Activated CD4-positive, alpha-beta T cell treated with anti-CD3 and anti-CD28 coated beads, Interleukin-10, Interleukin-2, amounts not matched to agents 100 ng/mL and 50 ng/mL, durations not matched to agents 16 hours and 8 hours (primary cell): ENCODE measurements around the gene SSU72.
A peak's percentile ranks its signal among the peaks of the same experiment; 100 is the strongest.

Experiments
- DNase-seq: peaks from one replicate; pipeline ENCODE4 v3.0.0-alpha.2; 2020

SSU72 gene

GRCh38 chr1:1574721-1575537, at the start of gene SSU72:
SSU72 (minus strand) TSS chr1:1574863; CDS start chr1:1574557, 306 bp downstream.
- DNase-seq = peak; percentile 94

DNA sequence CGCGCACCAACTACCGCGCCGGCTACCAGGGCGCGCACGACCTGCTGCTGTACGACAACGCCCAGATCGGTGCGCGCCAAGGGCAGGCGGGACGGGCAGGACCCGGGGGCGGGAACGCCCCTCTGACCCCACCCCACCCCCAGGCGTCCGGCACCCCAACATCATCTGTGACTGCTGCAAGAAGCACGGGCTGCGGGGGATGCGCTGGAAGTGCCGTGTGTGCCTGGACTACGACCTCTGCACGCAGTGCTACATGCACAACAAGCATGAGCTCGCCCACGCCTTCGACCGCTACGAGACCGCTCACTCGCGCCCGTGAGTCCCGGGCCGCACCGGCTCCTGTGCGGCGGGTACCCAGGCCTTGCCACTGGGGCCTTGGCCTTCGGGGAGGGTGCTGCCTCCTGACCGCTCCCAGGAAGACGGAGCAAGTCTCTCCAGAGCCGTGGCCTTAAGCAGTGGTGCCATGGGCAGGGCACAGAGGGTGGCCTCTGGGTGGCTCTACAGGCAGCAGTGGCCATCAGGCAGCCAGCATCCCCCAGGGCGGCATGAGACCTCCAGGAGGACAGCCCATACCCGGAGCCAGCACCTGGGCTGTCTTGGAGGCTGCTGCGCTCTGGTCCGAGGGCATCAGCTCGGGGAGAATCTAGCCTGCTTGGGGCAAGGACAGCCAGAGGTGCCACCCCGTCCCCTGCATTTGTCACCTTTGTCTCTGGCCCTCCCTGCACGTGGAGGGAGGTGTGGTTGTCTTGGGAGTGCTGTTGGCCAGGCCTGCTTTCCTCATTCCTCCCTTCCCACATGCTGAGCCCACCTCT, 49.2 kb upstream of the SSU72 start:
- DNase-seq = no peak

DNA sequence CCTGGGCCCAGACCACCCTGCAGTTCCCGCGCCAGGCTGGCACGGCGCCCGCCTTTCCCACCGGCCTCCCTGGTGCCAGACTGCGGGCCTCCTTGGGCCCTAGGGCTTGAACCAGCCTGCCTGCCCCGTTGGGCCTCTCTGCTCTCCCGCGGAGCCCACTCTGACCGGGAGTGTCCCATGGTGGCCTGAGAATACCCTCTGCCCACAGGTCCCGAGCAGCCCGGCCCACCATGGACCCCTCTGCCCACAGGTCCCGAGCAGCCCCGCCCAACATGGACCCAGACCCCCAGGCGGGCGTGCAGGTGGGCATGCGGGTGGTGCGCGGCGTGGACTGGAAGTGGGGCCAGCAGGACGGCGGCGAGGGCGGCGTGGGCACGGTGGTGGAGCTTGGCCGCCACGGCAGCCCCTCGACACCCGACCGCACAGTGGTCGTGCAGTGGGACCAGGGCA, 48.5 kb upstream of the SSU72 start:
- no peak for DNase-seq

DNA sequence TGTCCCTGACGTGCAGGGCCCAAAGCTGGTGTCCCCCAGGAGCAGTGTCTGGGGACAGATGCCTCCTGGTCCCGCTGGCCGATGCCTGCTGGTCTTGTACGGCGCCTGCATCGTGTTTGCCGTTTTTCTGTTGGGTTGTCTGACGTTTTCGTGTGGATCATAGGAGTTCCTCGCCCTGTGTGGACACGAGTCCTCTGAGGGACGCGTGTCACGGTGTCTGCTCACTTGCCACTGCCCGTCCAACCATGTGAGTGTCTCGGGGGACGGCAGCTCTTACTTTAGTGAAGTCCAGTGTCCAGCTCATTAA, 48.1 kb upstream of the SSU72 start:
- DNase-seq = no peak

DNA sequence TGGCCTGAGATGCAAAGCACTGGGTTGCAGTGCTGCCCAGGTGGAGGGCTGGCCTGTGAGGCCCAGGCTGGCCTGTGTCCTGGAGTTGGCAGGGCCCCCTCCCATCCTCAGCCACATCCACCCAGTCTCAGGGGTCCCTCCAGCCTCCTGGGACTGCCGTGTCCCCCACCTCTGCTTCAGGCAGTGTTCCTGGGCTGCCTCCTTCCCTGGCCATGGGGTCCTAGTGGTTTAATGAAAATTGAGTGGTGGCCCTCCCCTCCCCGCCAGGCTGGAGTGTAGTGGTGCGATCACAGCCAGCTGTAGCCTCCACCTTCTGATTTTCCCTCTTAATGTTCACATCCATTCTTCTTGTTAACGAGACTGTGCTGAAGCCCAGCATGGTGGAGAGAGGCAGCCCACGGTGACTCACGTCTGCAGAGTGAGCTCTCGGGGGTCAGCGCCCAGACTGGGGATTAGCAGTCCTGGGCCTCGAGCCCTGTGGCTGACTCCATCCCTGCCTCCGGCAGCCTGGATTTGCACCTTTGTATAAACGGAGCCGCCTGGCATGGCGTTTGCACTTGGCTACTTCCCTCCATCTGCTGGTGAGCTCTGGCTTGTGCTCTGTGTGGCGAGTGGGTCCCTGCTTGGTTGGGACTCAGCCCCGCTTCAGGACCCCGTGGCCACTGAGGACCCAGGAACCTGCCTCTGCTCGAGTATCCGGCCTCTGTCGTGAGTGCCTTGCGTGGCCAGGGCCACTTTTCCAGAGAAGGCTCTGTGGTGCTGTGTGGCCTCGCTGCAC, 47.5 kb upstream of the SSU72 start:
- DNase-seq = no peak

- DNase-seq = no peak
These were observed 46.7 kb upstream of the SSU72 start for GRCh38 chr1:1621173-1622009.

DNA sequence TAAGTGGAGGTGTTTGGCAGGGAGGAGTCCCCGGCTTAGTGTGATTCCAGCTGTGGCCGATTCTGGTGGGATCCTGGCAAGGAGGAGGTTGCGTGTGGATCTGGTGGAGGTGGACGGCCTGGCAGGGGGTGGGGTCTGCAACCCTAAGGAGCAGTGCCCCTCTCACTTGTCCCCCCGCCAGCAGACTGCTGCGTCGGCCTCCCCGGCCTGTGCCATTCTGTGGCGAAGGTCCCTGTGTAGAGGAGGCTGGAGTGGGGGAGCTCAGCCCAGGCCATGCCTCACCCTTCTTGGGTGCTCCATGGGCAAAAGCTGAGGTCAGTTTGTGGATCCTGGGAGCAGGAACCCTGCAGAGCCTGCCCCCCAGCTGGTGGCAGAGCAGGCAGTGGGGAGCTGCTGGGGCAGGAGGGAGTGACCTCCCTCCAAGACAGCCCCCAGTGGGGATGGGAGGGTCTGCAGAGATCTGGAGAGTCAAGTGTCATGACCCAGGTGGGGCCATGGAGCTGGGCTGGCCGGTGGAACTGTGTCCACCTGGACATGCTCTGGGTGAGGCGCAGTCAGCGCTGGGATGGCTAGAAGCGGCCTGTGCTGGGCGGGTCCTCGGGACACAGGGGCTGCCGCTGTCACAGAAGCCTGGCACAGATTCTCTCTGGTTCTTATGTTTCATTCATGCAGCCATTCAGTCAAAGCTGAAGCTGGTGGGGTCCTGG, 45.9 kb upstream of the SSU72 start:
- DNase-seq = no peak

GRCh38 chr1:1619917-1620361, 45.3 kb upstream of the SSU72 start:
- DNase-seq = no peak

DNA sequence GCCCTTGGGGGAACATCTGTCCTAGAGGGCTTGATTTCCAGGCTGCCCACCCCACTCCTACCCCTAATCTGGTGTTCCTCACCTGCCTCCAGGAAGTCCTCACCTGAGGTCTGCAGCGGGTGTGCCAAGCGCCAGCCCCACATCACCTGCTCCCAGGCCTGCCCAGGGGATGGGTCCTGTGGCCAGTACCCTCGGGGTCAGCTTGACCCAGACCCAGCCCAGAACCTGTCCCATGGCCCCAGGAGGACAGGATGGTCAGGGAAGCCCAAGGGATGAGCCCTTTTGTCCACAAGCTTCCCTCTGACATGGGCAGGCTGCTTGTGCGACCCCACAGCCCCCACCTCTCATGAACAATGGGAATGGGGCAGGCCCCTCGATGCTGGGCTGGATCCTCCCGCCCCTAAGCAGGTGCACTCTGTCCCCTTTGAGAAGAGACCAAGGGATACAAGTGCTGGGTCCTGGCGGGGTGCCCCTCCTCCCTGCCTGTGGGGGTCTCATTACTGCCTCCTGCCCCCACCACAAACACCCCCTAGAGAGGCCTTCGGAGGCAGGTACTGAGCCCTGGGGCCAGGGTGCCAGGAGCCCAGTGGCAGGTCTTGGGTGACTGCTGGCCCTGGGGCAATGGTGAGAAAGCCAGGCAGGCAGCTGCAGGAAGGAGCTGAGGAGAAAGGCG, 43.9 kb upstream of the SSU72 start:
- DNase-seq = no peak

DNA sequence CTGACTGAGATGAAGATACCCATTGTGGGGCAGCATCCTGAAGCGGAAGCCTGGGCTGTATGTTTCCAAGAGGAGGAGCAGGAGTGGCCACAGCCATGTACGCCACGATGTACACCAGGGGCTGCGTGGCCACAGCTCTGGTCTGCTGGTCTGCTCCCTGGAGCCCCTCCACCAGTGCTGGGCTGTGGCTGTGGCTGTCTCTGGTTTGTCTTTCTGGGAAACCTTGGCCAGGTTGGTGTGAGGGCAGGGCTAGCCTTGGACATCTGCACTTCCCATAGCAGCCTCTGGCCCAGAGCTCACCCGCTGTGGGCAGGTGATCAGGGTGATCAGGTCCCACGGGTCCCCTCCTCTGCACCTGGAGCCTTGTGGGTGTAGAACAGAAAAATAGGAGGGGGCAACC, 43.3 kb upstream of the SSU72 start:
- DNase-seq = no peak

DNA sequence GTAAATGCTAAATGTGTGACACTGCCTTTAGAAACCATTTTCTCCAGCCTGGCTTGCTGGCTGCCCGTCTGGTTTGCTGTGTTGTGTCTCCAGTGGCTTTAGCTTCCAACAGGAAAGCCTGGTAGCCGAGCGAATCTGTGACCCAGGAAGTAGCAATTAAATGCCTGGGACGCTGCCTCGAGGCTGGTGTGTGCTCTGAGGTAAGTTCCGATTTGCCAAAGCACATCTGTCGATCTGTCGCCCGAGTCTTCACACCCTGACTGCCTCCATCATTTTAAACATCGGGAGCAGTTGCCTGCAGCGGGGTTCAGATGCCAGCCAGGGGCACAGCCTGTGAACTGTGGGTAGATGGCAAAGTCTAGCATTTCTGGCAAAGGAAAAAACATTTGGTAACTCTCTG, 42.9 kb upstream of the SSU72 start:
- DNase-seq = no peak

GRCh38 chr1:1616838-1617237, 42.2 kb upstream of the SSU72 start:
- DNase-seq = no peak

- DNase-seq = peak; percentile 35
These were observed 41.6 kb upstream of the SSU72 start for GRCh38 chr1:1616045-1616790.

- peak; percentile 99 for DNase-seq
These were observed 40.8 kb upstream of the SSU72 start, which contains the start of gene MIB2 for GRCh38 chr1:1615256-1616044. MIB2 (plus strand) TSS chr1:1615500; CDS start chr1:1623453, 7,953 bp downstream.

DNA sequence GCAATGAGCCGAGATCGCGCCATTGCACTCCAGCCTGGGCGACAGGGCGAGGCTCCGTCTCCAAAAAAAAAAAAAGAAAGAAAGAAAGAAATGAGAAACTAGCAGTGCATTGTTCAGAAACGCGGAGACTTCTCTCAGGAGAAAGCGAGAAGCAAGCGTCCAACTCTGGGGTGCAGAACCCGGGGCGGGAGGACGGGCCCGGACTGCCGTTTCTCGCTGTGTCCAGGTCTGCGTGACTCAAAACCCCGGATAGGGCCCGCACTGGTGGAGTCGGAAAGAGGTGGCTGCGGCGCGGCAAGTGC, 40.2 kb upstream of the SSU72 start:
- DNase-seq = no peak

DNA sequence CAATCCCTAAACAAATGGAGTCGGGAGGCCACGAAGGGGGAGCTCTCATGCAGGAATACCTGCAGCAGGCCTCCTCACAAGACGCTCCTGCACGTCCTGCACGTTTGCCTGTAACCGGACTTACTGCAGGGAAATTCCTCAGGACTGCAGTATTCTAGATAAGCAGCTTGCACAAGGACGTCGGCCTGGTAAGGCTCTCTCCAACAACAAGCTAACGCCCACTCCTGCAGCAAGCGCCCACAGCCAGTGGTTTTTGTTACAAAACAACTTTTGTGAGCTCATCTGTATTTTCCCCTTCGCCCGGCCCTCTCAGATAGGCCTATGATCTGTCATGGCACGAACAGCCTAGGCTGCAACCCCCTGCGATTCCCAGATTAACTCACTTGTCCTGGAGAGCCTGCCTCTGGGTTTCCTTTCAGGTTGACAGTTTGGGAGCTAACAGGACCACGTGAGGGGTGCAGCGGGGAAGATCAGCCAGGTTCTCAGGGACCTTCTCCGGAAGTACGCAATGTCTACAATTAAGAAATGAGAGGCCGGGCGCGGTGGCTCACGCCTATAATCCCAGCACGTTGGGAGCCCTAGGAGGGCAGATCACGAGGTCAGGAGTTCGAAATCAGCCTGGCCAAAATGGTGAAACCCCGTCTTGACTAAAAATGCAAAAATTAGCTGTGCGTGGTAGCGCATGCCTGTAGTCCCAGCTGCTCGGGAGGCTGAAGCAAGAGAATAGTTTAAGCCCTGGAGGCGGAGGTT, 39.7 kb upstream of the SSU72 start:
- peak; percentile 59 for DNase-seq

DNA sequence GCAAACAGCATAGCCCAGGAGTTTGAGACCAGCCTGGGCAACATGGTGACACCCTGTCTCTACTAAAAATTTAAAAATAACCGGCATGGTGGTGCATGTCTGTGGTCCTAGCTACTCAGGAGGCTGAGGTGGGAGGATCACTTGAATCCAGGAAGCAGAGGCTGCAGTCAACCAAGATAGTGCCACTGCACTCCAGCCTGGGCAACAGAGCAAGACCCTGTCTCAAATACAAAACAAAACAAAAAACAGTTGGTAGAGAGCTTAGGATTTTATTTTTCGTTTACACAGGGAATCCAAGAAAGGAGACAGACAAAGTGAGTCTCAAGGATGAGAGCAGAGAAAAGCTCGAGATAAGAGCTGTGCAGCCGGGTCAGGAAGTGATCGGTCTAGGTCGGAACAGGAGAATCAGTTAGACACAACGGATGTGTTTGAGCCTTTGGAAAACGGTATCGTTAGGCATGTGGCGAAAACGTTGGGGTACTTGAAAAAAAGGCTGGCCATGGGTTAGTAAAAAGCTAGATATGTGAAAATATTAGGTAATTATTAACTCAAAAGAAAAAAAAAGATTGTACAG, 38.9 kb upstream of the SSU72 start:
- no peak for DNase-seq

- DNase-seq = no peak
These were observed 37.4 kb upstream of the SSU72 start for GRCh38 chr1:1612104-1612400.

- DNase-seq = no peak
These were observed 36.1 kb upstream of the SSU72 start for GRCh38 chr1:1610796-1611195.
